Measurements from ENCODE around the gene ADAMTSL2. TPM values are rescaled to one million over a fixed set of nuclear protein-coding genes. Genes with fewer than 3 reads are reported as not detected.
"Not testable (repeated sequence)": the region's sequence is repeated elsewhere in the genome, so short reads cannot be mapped to it uniquely, and the experiment has no call there.

ADAMTSL2 gene
- total and polyA plus RNA-seq, 8 donors: 8.0 to 18.5 (median 12.3) TPM

- ATAC-seq (no peak), DNase-seq (no peak)
- H3K27me3 ChIP-seq: no peaks in the 10 kb centered on the region
- TF ChIP-seq CTCF (IDR thresholded peaks at IDR 0.05): no peak
- no peak overlapping the region for H3K4me3 ChIP-seq
- H3K4me1 ChIP-seq: peaks cover 31 to 42% of the 10 kb centered on the region in 2 donors
- no peaks in the 10 kb centered on the region for H3K9me3 ChIP-seq
- no peak overlapping the region for H3K27ac ChIP-seq
- no peaks in the 10 kb centered on the region for H3K36me3 ChIP-seq
- intact Hi-C loops (cut with DNase I): no loop called here
Observed at GRCh38 chr9:133560944-133561343, 26.4 kb downstream of the ADAMTSL2 start.

- Histone ChIP-seq H3K4me3 (no peak overlapping the region), H3K27me3 (no peaks in the 10 kb centered on the region), H3K36me3 (no peaks in the 10 kb centered on the region), H3K27ac (no peak overlapping the region), H3K4me1 (peaks cover 31 to 41% of the 10 kb centered on the region in 2 donors), H3K9me3 (no peaks in the 10 kb centered on the region)
- intact Hi-C loops (cut with DNase I): no loop called here
- TF ChIP-seq CTCF (IDR thresholded peaks at IDR 0.05): no peak
- no peak for DNase-seq
- no peak for ATAC-seq
Observed at GRCh38 chr9:133561976-133562554, 27.6 kb downstream of the ADAMTSL2 start.

GRCh38 chr9:133562611-133563290 is 28.2 kb downstream of the ADAMTSL2 start:
- TF ChIP-seq CTCF (IDR thresholded peaks at IDR 0.05): no peak
- no peaks in the 10 kb centered on the region for H3K9me3 ChIP-seq
- no peaks in the 10 kb centered on the region for H3K27me3 ChIP-seq
- peaks cover 28 to 35% of the 10 kb centered on the region in 2 donors for H3K4me1 ChIP-seq
- ATAC-seq (no peak), DNase-seq (no peak)
- no peak overlapping the region for H3K4me3 ChIP-seq
- intact Hi-C loops (cut with DNase I): no loop called here
- H3K36me3 ChIP-seq: no peaks in the 10 kb centered on the region
- H3K27ac ChIP-seq: no peak overlapping the region

- ATAC-seq (no peak), DNase-seq (peak in 2 of 4 donors; percentile 84 to 88)
- Histone ChIP-seq H3K27ac (no peak overlapping the region), H3K9me3 (no peaks in the 10 kb centered on the region), H3K4me1 (peaks cover 22 to 29% of the 10 kb centered on the region in 2 donors), H3K4me3 (no peak overlapping the region), H3K27me3 (no peaks in the 10 kb centered on the region), H3K36me3 (no peaks in the 10 kb centered on the region)
- intact Hi-C loops (cut with DNase I): no loop called here
- TF ChIP-seq CTCF (IDR thresholded peaks at IDR 0.05): no peak
Observed at GRCh38 chr9:133563291-133563796, 28.8 kb downstream of the ADAMTSL2 start.

GRCh38 chr9:133563814-133564213 is 29.3 kb downstream of the ADAMTSL2 start:
- peaks cover 17 to 25% of the 10 kb centered on the region in 2 donors for H3K4me1 ChIP-seq
- H3K36me3 ChIP-seq; ATAC-seq; H3K4me3 ChIP-seq; intact Hi-C loops (cut with DNase I); H3K27me3 ChIP-seq; H3K27ac ChIP-seq; H3K9me3 ChIP-seq; DNase-seq: not testable (repeated sequence)

Data from left lung (tissue), 10 donors.